Measurements from ENCODE around the gene AMPH. TPM values are rescaled to one million over a fixed set of nuclear protein-coding genes. Genes with fewer than 3 reads are reported as not detected.
"Not testable (repeated sequence)": the region's sequence is repeated elsewhere in the genome, so short reads cannot be mapped to it uniquely, and the experiment has no call there.

AMPH gene
- total RNA-seq, 1 experiment from 2014 or later, result 9.0 TPM

DNA sequence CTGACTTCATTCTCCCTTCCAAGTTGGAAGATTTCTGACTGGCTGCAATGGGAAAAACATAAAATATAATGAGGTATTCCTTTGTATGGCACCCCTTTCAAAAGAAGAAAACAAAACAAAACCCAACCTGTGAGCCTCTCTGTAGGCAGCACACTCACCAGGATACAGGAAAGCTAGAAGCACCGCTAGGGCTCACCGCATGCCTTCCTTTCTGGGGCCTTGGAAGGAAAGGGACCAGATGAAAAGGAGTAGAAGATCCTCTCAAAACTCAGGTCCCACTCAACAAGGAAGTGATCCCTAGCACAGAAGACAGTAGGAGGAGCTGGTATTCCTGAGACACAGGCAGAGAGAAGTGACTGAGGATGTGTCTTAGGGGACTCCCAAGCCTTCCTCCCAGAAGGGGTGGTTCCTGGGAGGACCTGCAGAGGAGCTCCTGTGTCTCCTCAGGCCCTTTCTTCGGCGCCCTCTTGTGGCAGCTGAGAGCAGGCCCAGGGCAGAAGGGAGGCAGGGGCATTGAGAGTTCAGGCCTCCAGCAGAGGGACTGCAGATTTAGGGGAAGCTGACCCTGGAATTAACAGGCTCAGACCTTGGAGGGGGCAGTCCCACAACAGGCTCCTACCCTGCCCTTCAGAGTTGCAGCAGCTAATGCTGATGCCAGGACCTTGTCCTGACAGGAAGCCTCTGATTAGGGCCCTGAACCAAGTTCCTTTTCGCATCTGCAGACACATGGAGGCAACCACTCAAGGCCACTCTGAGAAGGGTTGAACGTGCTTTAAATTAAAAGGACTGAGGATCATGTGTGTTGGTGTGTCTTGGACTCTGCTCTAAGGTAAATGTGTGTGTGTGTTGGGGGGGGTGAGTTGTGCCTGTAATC is 285.6 kb downstream of the AMPH start:
- not testable (repeated sequence) for H3K4me3 Mint-ChIP-seq; H3K36me3 Mint-ChIP-seq; H3K27me3 Mint-ChIP-seq (ENCODE audit: low read depth); H3K9me3 Mint-ChIP-seq
- peak; percentile 92 for TF ChIP-seq ZNF263 (CRISPR knock-in tag; IDR thresholded peaks at IDR 0.05; ENCODE audit: low read depth)
- TF ChIP-seq, protein P1, sequence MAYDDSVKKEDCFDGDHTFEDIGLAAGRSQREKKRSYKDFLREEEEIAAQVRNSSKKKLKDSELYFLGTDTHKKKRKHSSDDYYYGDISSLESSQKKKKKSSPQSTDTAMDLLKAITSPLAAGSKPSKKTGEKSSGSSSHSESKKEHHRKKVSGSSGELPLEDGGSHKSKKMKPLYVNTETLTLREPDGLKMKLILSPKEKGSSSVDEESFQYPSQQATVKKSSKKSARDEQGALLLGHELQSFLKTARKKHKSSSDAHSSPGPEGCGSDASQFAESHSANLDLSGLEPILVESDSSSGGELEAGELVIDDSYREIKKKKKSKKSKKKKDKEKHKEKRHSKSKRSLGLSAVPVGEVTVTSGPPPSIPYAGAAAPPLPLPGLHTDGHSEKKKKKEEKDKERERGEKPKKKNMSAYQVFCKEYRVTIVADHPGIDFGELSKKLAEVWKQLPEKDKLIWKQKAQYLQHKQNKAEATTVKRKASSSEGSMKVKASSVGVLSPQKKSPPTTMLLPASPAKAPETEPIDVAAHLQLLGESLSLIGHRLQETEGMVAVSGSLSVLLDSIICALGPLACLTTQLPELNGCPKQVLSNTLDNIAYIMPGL (CRISPR knock-in tag; IDR thresholded peaks at IDR 0.05), result 0 out of 2 replicates have a peak, but pooled peaks have one; percentile 34
- TF ChIP-seq ETV6 (CRISPR knock-in tag; IDR thresholded peaks at IDR 0.05), result 0 out of 2 replicates have a peak, but pooled peaks have one; percentile 15
- TF ChIP-seq, protein P2, sequence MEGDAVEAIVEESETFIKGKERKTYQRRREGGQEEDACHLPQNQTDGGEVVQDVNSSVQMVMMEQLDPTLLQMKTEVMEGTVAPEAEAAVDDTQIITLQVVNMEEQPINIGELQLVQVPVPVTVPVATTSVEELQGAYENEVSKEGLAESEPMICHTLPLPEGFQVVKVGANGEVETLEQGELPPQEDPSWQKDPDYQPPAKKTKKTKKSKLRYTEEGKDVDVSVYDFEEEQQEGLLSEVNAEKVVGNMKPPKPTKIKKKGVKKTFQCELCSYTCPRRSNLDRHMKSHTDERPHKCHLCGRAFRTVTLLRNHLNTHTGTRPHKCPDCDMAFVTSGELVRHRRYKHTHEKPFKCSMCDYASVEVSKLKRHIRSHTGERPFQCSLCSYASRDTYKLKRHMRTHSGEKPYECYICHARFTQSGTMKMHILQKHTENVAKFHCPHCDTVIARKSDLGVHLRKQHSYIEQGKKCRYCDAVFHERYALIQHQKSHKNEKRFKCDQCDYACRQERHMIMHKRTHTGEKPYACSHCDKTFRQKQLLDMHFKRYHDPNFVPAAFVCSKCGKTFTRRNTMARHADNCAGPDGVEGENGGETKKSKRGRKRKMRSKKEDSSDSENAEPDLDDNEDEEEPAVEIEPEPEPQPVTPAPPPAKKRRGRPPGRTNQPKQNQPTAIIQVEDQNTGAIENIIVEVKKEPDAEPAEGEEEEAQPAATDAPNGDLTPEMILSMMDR (IDR thresholded peaks at IDR 0.05), result peak; percentile 61
- Mint-ChIP-seq H3K4me1 (peaks cover 29% of the 10 kb centered on the region), H3K27ac (peak overlapping the region; percentile 13; the same call in 1 of the 2 replicates)
- DNase-seq (ENCODE audit: low spot score) (peak; percentile 91), ATAC-seq (peak; percentile 95)
- ChIA-PET POLR2A (interaction anchor here (1.4 kb wide), 1 partner anchor 10 kb away, joined by 5 read pairs; no protein-coding TSS in a partner anchor), CTCF (interaction anchor here (0.5 to 3.2 kb wide), 46 partner anchors 10 to 792 kb away, joined by 3 to 157 read pairs (median 4); partner anchors contain the start of genes SFRP4, STARD3NL and TARP)

DNA sequence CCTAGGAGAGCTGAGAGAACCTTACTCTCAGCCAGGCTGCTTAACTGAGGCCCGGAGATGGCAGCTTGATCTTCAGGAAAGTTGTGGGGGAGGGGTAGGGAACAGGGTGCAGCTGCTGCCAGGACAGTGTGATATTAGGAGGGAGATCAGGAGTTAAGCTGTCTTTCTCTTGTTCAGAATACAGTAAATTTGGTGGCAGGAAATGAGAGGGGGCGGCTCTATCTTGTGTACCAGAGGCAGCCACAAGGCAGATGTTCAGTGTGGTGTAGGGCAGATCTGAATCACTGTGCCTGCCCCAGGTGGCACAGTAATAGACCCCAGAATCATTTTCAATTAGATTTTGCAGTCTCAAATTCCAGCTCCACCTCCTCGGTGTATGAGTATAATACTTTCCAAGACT is 286.4 kb downstream of the AMPH start:
- not testable (repeated sequence) for DNase-seq (ENCODE audit: low spot score); H3K27me3 Mint-ChIP-seq (ENCODE audit: low read depth); ATAC-seq; H3K9me3 Mint-ChIP-seq; H3K4me3 Mint-ChIP-seq; H3K27ac Mint-ChIP-seq; H3K36me3 Mint-ChIP-seq
- CTCF ChIA-PET, result interaction anchor here (0.7 to 3.2 kb wide), 26 partner anchors 9 to 442 kb away, joined by 3 to 157 read pairs (median 8); partner anchors contain the start of genes SFRP4, STARD3NL and TARP
- POLR2A ChIA-PET, result interaction anchor here (1.4 kb wide), 1 partner anchor 9 kb away, joined by 5 read pairs; no protein-coding TSS in a partner anchor
- peaks cover 29% of the 10 kb centered on the region for H3K4me1 Mint-ChIP-seq

DNA sequence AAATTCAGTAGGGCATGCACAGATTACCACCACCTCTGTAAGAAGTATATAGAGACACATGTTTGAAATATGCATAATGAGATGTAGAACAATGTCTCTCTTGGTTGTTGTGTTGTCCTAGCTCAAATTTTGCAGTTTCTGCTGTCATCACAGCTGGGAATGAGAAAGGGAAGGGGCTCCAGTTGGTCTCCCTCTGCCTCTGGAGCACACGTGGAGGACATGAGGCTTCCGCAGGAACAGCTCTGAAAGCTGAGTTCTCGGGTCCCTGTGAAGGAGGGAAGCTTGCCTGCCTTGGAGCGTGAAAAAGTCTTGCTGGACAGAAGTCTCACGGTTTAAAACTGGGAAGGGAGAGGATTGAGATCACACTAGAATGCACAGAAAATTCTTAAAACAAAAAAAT is 289.0 kb downstream of the AMPH start:
- H3K27me3 Mint-ChIP-seq (ENCODE audit: low read depth); DNase-seq (ENCODE audit: low spot score); H3K36me3 Mint-ChIP-seq; H3K27ac Mint-ChIP-seq; POLR2A ChIA-PET; H3K4me3 Mint-ChIP-seq; H3K9me3 Mint-ChIP-seq; ATAC-seq: not testable (repeated sequence)
- peaks cover 29% of the 10 kb centered on the region for H3K4me1 Mint-ChIP-seq
- CTCF ChIA-PET, result interaction anchor here (1.4 to 1.9 kb wide), 2 partner anchors 11 to 28 kb away, joined by 7 to 21 read pairs; no protein-coding TSS in a partner anchor

DNA sequence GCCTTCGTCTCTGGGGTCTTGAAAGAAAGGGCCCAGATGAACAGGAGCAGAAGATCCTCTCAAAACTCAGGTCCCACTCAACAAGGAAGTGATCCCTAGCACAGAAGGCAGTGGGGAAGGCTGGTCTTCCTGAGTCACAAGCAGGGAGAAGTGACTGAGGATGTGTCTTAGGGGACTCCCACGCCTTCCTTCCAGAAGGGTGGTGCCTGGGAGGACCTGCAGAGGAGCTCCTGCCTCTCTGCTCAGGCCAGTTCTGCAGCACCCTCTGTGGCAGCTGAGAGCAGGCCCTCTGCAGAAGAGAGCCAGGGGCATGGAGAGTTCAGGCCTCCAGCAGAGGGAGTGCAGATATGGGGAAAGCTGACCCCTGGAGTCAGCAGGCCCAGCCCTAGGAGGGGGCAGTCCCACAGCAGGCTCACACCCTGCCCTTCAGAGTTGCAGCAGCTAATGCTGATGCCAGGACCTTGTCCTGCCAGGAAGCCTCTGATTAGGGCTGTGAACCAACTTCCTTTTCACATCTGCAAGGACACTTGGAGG is 289.9 kb downstream of the AMPH start:
- peak overlapping the region; percentile 42; the same call in 1 of the 2 replicates for H3K27ac Mint-ChIP-seq
- H3K27me3 Mint-ChIP-seq (ENCODE audit: low read depth); POLR2A ChIA-PET; H3K4me3 Mint-ChIP-seq; H3K9me3 Mint-ChIP-seq; H3K36me3 Mint-ChIP-seq: not testable (repeated sequence)
- TF ChIP-seq ZNF423 (CRISPR knock-in tag; IDR thresholded peaks at IDR 0.05), result 0 out of 2 replicates have a peak, but pooled peaks have one; percentile 22
- DNase-seq (ENCODE audit: low spot score) (peak; percentile 36), ATAC-seq (peak; percentile 77)
- peaks cover 31% of the 10 kb centered on the region for H3K4me1 Mint-ChIP-seq
- CTCF ChIA-PET, result interaction anchor here (0.9 to 1.9 kb wide), 9 partner anchors 10 to 126 kb away, joined by 3 to 21 read pairs (median 4); no protein-coding TSS in a partner anchor

DNA sequence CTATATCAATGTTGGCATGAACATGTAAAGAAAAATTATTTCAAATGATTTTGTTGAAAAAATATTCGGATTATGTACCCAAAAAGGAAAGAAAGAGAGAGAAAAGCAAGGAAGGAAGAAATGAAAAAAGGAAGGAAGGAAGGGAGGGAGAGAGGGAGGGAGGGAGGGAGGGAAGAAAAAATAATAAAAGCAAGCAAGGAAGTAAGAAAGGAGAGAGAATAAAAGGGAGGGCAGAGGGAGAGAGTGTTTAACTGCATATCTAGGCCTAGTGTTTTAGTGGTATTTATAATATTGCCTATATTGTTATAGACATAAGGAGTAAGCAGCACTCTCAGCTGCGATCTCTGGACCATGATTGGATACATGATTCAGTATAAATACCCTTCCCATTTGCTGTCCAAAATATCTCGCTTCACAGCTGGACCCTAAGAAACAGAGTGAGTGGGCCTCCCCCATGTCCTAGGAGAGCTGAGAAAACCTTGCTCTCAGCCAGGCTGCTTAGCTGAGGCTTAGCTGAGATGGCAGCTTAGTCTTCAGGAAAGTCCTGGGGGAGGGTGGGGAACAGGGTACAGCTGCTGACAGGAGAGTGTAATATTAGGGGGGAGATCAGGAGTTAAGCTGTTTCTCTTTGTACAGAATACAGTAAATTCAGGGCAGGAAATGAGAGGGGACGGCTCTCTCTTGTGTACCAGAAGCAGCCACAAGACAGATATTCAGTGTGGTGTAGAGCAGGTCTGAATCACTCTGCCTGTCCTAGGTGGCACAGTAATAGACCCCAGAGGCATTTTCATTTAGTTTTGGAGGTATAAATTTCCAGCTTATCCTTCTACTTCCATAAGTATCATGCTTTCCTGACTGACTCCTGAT is 291.0 kb downstream of the AMPH start:
- Mint-ChIP-seq H3K9me3 (no peaks in the 10 kb centered on the region), H3K36me3 (no peaks in the 10 kb centered on the region), H3K27ac (no peak overlapping the region), H3K27me3 (ENCODE audit: low read depth) (no peaks in the 10 kb centered on the region), H3K4me3 (no peak overlapping the region), H3K4me1 (peaks cover 31% of the 10 kb centered on the region)
- ChIA-PET POLR2A (interaction anchor here (0.6 kb wide), 1 partner anchor 22 kb away, joined by 3 read pairs; no protein-coding TSS in a partner anchor), CTCF (interaction anchor here (0.9 to 1.6 kb wide), 3 partner anchors 9 to 21 kb away, joined by 4 read pairs; no protein-coding TSS in a partner anchor)
- TF ChIP-seq ZNF232 (CRISPR knock-in tag; IDR thresholded peaks at IDR 0.05) (no peak), NR3C1 (CRISPR knock-in tag; conservative IDR thresholded peaks at IDR 0.05; ENCODE audit: low read depth) (no peak), NFATC4 (CRISPR knock-in tag; IDR thresholded peaks at IDR 0.05) (no peak)
- TF ChIP-seq, protein P3, sequence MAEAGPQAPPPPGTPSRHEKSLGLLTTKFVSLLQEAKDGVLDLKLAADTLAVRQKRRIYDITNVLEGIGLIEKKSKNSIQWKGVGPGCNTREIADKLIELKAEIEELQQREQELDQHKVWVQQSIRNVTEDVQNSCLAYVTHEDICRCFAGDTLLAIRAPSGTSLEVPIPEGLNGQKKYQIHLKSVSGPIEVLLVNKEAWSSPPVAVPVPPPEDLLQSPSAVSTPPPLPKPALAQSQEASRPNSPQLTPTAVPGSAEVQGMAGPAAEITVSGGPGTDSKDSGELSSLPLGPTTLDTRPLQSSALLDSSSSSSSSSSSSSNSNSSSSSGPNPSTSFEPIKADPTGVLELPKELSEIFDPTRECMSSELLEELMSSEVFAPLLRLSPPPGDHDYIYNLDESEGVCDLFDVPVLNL (CRISPR knock-in tag; IDR thresholded peaks at IDR 0.05; ENCODE audit: borderline replicate concordance, low read depth), result no peak
- TF ChIP-seq, protein P4, sequence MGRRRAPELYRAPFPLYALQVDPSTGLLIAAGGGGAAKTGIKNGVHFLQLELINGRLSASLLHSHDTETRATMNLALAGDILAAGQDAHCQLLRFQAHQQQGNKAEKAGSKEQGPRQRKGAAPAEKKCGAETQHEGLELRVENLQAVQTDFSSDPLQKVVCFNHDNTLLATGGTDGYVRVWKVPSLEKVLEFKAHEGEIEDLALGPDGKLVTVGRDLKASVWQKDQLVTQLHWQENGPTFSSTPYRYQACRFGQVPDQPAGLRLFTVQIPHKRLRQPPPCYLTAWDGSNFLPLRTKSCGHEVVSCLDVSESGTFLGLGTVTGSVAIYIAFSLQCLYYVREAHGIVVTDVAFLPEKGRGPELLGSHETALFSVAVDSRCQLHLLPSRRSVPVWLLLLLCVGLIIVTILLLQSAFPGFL (CRISPR knock-in tag; IDR thresholded peaks at IDR 0.05; ENCODE audit: borderline replicate concordance), result no peak
- ATAC-seq (no peak), DNase-seq (ENCODE audit: low spot score) (no peak)

DNA sequence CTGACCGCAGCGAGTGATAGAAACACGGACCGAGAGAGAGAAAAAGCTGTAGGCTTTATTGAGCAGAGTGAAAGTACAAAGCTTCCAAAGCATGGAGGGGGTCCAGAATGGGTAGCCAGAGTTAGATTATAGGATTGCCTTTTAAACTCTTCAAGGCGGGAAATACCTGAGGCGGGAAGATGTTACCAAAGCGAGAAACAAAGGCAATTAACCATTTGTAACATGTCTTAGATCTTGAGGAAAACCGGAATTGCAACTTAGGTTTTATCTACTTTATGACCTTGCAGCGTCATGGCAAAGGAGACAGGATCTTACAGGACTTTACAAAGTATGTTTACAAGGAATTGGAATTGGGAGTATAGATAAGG is 295.0 kb downstream of the AMPH start:
- not testable (repeated sequence) for H3K27me3 Mint-ChIP-seq (ENCODE audit: low read depth); ATAC-seq; DNase-seq (ENCODE audit: low spot score); H3K36me3 Mint-ChIP-seq; H3K4me3 Mint-ChIP-seq; H3K27ac Mint-ChIP-seq; H3K9me3 Mint-ChIP-seq
- peaks cover 32% of the 10 kb centered on the region for H3K4me1 Mint-ChIP-seq
- ChIA-PET POLR2A (interaction anchor here (1.1 to 1.6 kb wide), 3 partner anchors 9 to 415 kb away, joined by 3 to 5 read pairs (median 4); partner anchors contain the start of gene EPDR1), CTCF (interaction anchor here (0.7 to 4.3 kb wide), 59 partner anchors 9 to 453 kb away, joined by 3 to 157 read pairs (median 5); partner anchors contain the start of genes SFRP4, STARD3NL and TARP)
